ENCODE data around the gene IFNK.
A peak's percentile ranks its signal among the peaks of the same experiment; 100 is the strongest.

Gene IFNK

GRCh38 chr9:27537027-27537435 lies 12.9 kb downstream of the IFNK start:
- DNase-seq (ENCODE audit: low spot score) (no peak), FAIRE-seq (peak; percentile 79)

GRCh38 chr9:27537756-27538155 lies 13.7 kb downstream of the IFNK start:
- FAIRE-seq (no peak), DNase-seq (ENCODE audit: low spot score) (no peak)

- no peak for FAIRE-seq
- DNase-seq (ENCODE audit: low spot score) = no peak
Observed at GRCh38 chr9:27538647-27539046, 14.6 kb downstream of the IFNK start.

- DNase-seq (ENCODE audit: low spot score) = no peak
- FAIRE-seq = no peak
Observed at GRCh38 chr9:27539479-27540441, 15.7 kb downstream of the IFNK start.

- no peak for DNase-seq (ENCODE audit: low spot score)
Observed at GRCh38 chr9:27540502-27540901, 16.4 kb downstream of the IFNK start.

GRCh38 chr9:27541740-27542139 lies 17.6 kb downstream of the IFNK start:
- DNase-seq (ENCODE audit: low spot score) (no peak), FAIRE-seq (no peak)

More at GRCh38 chr9:27540502-27540901, 16.4 kb downstream of the IFNK start:
- FAIRE-seq = no peak

GRCh38 chr9:27542508-27542907 lies 18.4 kb downstream of the IFNK start:
- no peak for FAIRE-seq
- no peak for DNase-seq (ENCODE audit: low spot score)

- FAIRE-seq = no peak
- no peak for DNase-seq (ENCODE audit: low spot score)
Observed at GRCh38 chr9:27545471-27545870, 21.4 kb downstream of the IFNK start.

- FAIRE-seq (peak; percentile 13), DNase-seq (ENCODE audit: low spot score) (peak; percentile 44)
Observed at GRCh38 chr9:27548055-27548741, 24.1 kb downstream of the IFNK start.

GRCh38 chr9:27549196-27549755 lies 25.2 kb downstream of the IFNK start:
- FAIRE-seq = no peak
- DNase-seq (ENCODE audit: low spot score) = no peak

GRCh38 chr9:27554712-27555111 lies 30.6 kb downstream of the IFNK start:
- FAIRE-seq = no peak

GRCh38 chr9:27556470-27556869 lies 32.4 kb downstream of the IFNK start:
- FAIRE-seq = peak; percentile 73

More at GRCh38 chr9:27554712-27555111, 30.6 kb downstream of the IFNK start:
- DNase-seq (ENCODE audit: low spot score) = no peak

GRCh38 chr9:27558307-27558706 lies 34.2 kb downstream of the IFNK start:
- FAIRE-seq (no peak), DNase-seq (ENCODE audit: low spot score) (no peak)

More at GRCh38 chr9:27556470-27556869, 32.4 kb downstream of the IFNK start:
- no peak for DNase-seq (ENCODE audit: low spot score)

- FAIRE-seq = no peak
- DNase-seq (ENCODE audit: low spot score) = no peak
Observed at GRCh38 chr9:27560457-27560856, 36.4 kb downstream of the IFNK start.

GRCh38 chr9:27561685-27562084 lies 37.6 kb downstream of the IFNK start:
- no peak for DNase-seq (ENCODE audit: low spot score)
- FAIRE-seq = no peak

- DNase-seq (ENCODE audit: low spot score) (no peak), FAIRE-seq (no peak)
Observed at GRCh38 chr9:27563738-27564430, 39.8 kb downstream of the IFNK start.

- DNase-seq (ENCODE audit: low spot score) (no peak), FAIRE-seq (no peak)
Observed at GRCh38 chr9:27564670-27565069, 40.6 kb downstream of the IFNK start.

GRCh38 chr9:27565696-27566095 lies 41.6 kb downstream of the IFNK start:
- FAIRE-seq = no peak

GRCh38 chr9:27566118-27566517 lies 42.0 kb downstream of the IFNK start:
- FAIRE-seq (no peak), DNase-seq (ENCODE audit: low spot score) (no peak)

More at GRCh38 chr9:27565696-27566095, 41.6 kb downstream of the IFNK start:
- DNase-seq (ENCODE audit: low spot score) = no peak

GRCh38 chr9:27569406-27569805 lies 45.3 kb downstream of the IFNK start:
- DNase-seq (ENCODE audit: low spot score) (no peak), FAIRE-seq (no peak)

GRCh38 chr9:27571011-27571410 lies 46.9 kb downstream of the IFNK start:
- DNase-seq (ENCODE audit: low spot score) (no peak), FAIRE-seq (no peak)

Data from urothelium cell line (cell line).